GM18907 (cell line): Measurements from ENCODE around the gene PIGH.
"Not testable (repeated sequence)": the region's sequence is repeated elsewhere in the genome, so short reads cannot be mapped to it uniquely, and the experiment has no call there.

Source experiments
- ATAC-seq: cut with Tn5 transposase; IDR thresholded peaks from one replicate; pipeline ENCODE4 v1.9.1; 2021; ENCODE audit warnings: mild to moderate bottlenecking, moderate library complexity; ENCODE audit not compliant: unreplicated experiment

PIGH gene

DNA sequence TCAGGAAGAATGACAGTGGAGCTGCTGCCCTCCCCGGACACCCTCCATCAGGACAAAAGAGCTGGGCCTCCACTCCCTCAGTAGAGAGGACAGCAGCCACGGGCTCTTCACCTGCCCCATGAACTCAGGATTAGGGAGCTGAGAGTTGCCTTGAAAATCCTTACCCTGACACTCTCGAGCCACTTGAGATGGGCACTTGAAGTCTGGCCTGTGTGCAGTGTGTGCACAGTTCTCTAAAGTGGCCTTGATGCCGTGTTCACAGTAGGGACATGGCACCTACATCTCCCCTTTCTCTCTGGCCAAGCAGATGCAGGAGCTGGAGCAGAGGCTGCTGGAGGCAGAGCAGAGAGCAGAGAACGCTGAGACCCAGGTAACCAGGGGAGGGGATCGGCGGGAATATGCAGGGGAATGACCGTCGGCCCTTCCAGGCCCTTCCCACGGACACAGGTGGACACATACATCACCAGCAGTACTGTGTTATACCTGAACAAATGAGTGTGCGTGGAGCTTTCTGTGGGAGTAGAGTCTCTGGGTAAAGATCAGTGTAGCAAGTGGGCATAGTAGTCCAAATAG is 44.5 kb downstream of the PIGH start:
- no peak for ATAC-seq

GRCh38 chr14:67554341-67554740 is 45.7 kb downstream of the PIGH start:
- no peak for ATAC-seq

DNA sequence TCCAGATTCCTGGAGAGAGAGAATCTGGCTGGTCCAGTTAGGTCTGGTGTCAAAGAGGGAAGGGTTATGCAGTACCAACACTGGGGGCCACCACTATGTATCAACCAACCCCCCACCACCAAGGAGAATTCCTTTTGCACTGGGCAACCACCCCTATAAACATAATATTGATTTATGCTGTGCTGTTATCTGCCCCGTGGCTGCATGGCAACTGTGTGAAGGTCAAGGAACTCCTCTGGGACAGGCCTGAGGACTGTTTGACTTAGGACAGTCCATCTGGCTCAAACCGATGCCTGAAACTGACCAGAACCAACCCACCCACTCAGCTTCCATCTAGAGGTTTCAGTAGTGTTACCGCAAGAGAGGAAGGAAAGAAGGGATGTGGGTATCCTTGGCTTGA is 46.5 kb downstream of the PIGH start:
- ATAC-seq = no peak

DNA sequence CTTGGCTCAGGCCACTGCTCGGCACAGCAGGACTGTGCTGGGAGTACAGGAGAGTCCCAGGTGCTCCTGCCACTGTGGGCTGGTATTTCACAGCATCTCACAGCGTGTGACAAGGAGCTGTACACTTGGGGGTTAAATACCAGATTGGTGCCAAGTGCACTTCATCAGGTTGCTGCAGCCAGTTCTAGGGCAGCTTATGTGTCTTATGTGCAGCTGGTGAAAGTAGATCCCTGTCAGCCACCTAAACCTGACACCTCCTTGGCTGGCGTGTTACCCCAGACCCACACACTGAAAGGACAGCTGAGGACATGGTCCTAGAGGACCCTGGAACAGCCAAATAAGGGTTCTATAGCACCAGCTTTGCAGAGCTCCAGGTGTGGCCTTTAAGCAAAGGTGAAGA is 48.1 kb downstream of the PIGH start:
- ATAC-seq = no peak

GRCh38 chr14:67551123-67551522 is 48.9 kb downstream of the PIGH start:
- ATAC-seq = no peak

GRCh38 chr14:67549734-67550133 is 50.3 kb downstream of the PIGH start:
- ATAC-seq = no peak

- no peak for ATAC-seq
Observed at GRCh38 chr14:67547224-67547780, 52.8 kb downstream of the PIGH start.

- ATAC-seq = no peak
Observed at GRCh38 chr14:67544590-67544989, 55.5 kb downstream of the PIGH start.

- ATAC-seq = not testable (repeated sequence)
Observed at GRCh38 chr14:67542620-67543019, 57.4 kb downstream of the PIGH start.

DNA sequence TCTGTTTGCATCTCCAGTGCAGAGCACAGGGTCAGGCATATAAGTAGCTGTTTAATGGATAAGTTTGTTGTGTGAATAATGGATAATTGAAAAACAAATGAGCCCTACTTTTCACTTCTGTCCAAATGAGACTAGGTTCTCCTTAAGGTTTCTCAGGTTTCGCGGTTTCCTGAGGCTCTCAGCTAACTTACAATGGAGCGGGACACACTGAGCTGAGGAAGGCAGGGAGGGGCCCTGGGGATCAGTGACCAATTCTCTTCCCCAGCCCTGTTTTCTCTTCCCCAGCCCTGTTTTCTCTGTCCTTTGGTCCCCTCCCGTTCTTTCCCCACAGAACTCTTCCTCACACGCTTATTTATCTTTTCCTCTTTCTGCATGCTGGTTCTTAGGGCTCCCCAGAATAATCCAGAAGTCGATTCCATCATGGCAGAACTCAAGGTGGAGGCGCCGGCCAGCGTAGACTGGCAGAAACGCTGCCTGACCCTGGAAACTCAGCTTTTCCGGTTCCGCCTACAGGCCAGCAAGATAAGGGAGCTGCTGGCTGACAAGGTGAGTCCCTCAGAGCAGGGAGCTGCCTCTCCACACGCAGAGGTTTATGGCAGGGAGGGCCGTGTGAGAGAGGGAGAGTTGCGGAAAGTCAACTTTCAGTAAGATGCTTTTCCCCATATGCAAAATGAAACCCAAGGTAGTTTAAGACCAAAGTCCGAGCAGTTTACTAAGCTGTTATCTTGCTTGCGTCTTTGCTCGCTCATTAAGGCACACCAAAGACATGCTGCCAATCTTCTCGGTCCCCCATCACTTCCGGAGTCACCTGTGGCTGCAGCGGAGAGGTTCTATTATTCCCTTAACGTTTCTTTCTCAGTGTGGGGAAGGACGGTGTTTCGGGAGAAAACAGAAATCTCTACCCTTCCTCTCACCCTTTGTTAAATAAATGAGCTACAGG is 58.4 kb downstream of the PIGH start:
- no peak for ATAC-seq
